HG03342 (cell line): Measurements from ENCODE around the gene DNMBP.
"Not testable (repeated sequence)": the region's sequence is repeated elsewhere in the genome, so short reads cannot be mapped to it uniquely, and the experiment has no call there.

Experiments
- ATAC-seq: cut with Tn5 transposase; IDR thresholded peaks from one replicate; pipeline ENCODE4 v1.9.1; 2021; ENCODE audit warnings: mild to moderate bottlenecking, moderate library complexity; ENCODE audit not compliant: unreplicated experiment

The DNMBP gene

GRCh38 chr10:99870123-99870730 is 139.5 kb downstream of the DNMBP start:
- ATAC-seq, result no peak

GRCh38 chr10:99869581-99870122 is 140.1 kb downstream of the DNMBP start:
- no peak for ATAC-seq

- not testable (repeated sequence) for ATAC-seq
These were observed 142.5 kb downstream of the DNMBP start for GRCh38 chr10:99867250-99867649.

- not testable (repeated sequence) for ATAC-seq
These were observed 146.1 kb downstream of the DNMBP start for GRCh38 chr10:99863535-99864240.

GRCh38 chr10:99860466-99860865 is 149.3 kb downstream of the DNMBP start:
- ATAC-seq, result no peak

GRCh38 chr10:99859585-99859984 is 150.2 kb downstream of the DNMBP start:
- ATAC-seq, result no peak

- ATAC-seq, result no peak
These were observed 150.9 kb downstream of the DNMBP start for GRCh38 chr10:99858849-99859248.

- ATAC-seq, result no peak
These were observed 154.2 kb downstream of the DNMBP start for GRCh38 chr10:99855479-99856071.

- no peak for ATAC-seq
These were observed 154.9 kb downstream of the DNMBP start for GRCh38 chr10:99854860-99855259.

GRCh38 chr10:99853655-99854054 is 156.1 kb downstream of the DNMBP start:
- ATAC-seq, result no peak

GRCh38 chr10:99852481-99853213 is 157.1 kb downstream of the DNMBP start:
- no peak for ATAC-seq

GRCh38 chr10:99851825-99852224 is 157.9 kb downstream of the DNMBP start:
- no peak for ATAC-seq

GRCh38 chr10:99850767-99851340 is 158.9 kb downstream of the DNMBP start:
- no peak for ATAC-seq

GRCh38 chr10:99850021-99850766 is 159.6 kb downstream of the DNMBP start:
- ATAC-seq, result no peak

- no peak for ATAC-seq
These were observed 160.2 kb downstream of the DNMBP start for GRCh38 chr10:99849536-99849935.

GRCh38 chr10:99849057-99849456 is 160.7 kb downstream of the DNMBP start:
- ATAC-seq, result no peak

GRCh38 chr10:99845837-99846382 is 163.8 kb downstream of the DNMBP start:
- ATAC-seq, result peak; percentile 77

- ATAC-seq, result no peak
These were observed 165.3 kb downstream of the DNMBP start for GRCh38 chr10:99844433-99844955.

GRCh38 chr10:99843310-99843709 is 166.4 kb downstream of the DNMBP start:
- ATAC-seq, result no peak

- ATAC-seq, result no peak
These were observed 168.0 kb downstream of the DNMBP start for GRCh38 chr10:99841746-99842145.
